Neuronal stem cell (in vitro differentiated cells): ENCODE results near the gene SLC47A1.
A peak's percentile ranks its signal among the peaks of the same experiment; 100 is the strongest.
"Not testable (repeated sequence)": the region's sequence is repeated elsewhere in the genome, so short reads cannot be mapped to it uniquely, and the experiment has no call there.

ENCODE experiments used
- DNase-seq: peaks from one replicate; pipeline ENCODE4 v3.0.0-alpha.2; 2013; ENCODE audit warnings: low spot score
- H2AFZ ChIP-seq: one replicate; pipeline ENCODE4 v1.6.1; 2013; ENCODE audit warnings: mild to moderate bottlenecking, low read length, inconsistent platforms
- H2AK5ac ChIP-seq: 2 replicates; pipeline ENCODE4 v1.6.1; 2013; ENCODE audit warnings: low read depth, mild to moderate bottlenecking, inconsistent platforms, low read length, moderate library complexity, mixed read lengths
- H2BK120ac ChIP-seq: 2 replicates; pipeline ENCODE4 v1.6.1; 2013; ENCODE audit warnings: low read depth, mild to moderate bottlenecking, inconsistent platforms, low read length, moderate library complexity, mixed read lengths
- H2BK12ac ChIP-seq: one replicate; pipeline ENCODE4 v1.6.1; 2013; ENCODE audit warnings: low read length, inconsistent platforms
- H2BK15ac ChIP-seq: 2 replicates; pipeline ENCODE4 v1.6.1; 2013; ENCODE audit warnings: mild to moderate bottlenecking, low read length, inconsistent platforms, mixed read lengths
- H2BK5ac ChIP-seq: one replicate; pipeline ENCODE4 v1.6.1; 2013; ENCODE audit warnings: inconsistent platforms, mild to moderate bottlenecking, low read length, moderate library complexity
- H3K14ac ChIP-seq: one replicate; pipeline ENCODE4 v1.6.1; 2013; ENCODE audit warnings: low read length, inconsistent platforms
- H3K18ac ChIP-seq: 2 replicates; pipeline ENCODE4 v1.6.1; 2013; ENCODE audit warnings: low read length, inconsistent platforms
- H3K23ac ChIP-seq: 2 replicates; pipeline ENCODE4 v1.6.1; 2013; ENCODE audit warnings: low read depth, mild to moderate bottlenecking, mixed read lengths, low read length, inconsistent platforms; ENCODE audit not compliant: poor library complexity
- H3K27ac ChIP-seq: replicated peaks from 3 replicates; pipeline ENCODE4 v1.5.1; 2013; ENCODE audit warnings: low read length, inconsistent platforms
- H3K27me3 ChIP-seq, 3 experiments: 2 replicates each; pipeline ENCODE4 v1.6.1; 2013; ENCODE audit warnings: low read length in 3 of 3, mild to moderate bottlenecking in 2 of 3, inconsistent platforms in 1 of 3, low read depth in 1 of 3, mixed read lengths in 1 of 3, moderate library complexity in 1 of 3; ENCODE audit not compliant: control insufficient read depth in 3 of 3, insufficient read depth in 3 of 3
- H3K36me3 ChIP-seq, 2 donors: replicated peaks in 1 of 2; 2 replicates each; pipeline ENCODE4 v1.6.1; 2013; ENCODE audit warnings: low read length in 2 of 2; ENCODE audit not compliant: control insufficient read depth in 2 of 2, insufficient read depth in 2 of 2
- H3K4ac ChIP-seq: 2 replicates; pipeline ENCODE4 v1.6.1; 2013; ENCODE audit warnings: inconsistent platforms, mild to moderate bottlenecking, low read length, moderate library complexity
- H3K4me1 ChIP-seq, 2 donors: 1 replicate in 1 of 2; 2 replicates in 1 of 2; pipeline ENCODE4 v1.6.1; 2013; ENCODE audit warnings: low read length in 2 of 2, low read depth in 1 of 2; ENCODE audit not compliant: control insufficient read depth in 2 of 2, insufficient read depth in 1 of 2
- H3K4me2 ChIP-seq: one replicate; pipeline ENCODE4 v1.6.1; 2013; ENCODE audit warnings: mild to moderate bottlenecking, low read length, inconsistent platforms; ENCODE audit not compliant: insufficient read depth, poor library complexity, severe bottlenecking
- H3K4me3 ChIP-seq, 2 donors: 2 replicates each; pipeline ENCODE4 v1.5.1; 2013; ENCODE audit warnings: low read length in 2 of 2, mild to moderate bottlenecking in 2 of 2, inconsistent platforms in 1 of 2, moderate library complexity in 1 of 2
- H3K79me1 ChIP-seq: one replicate; pipeline ENCODE4 v1.6.1; 2013; ENCODE audit warnings: low read depth, mild to moderate bottlenecking, inconsistent platforms, low read length, moderate library complexity
- H3K9ac ChIP-seq: one replicate; pipeline ENCODE4 v1.6.1; 2013; ENCODE audit warnings: mild to moderate bottlenecking, low read depth, low read length, inconsistent platforms; ENCODE audit not compliant: poor library complexity
- H3K9me3 ChIP-seq, 2 donors: replicated peaks in 1 of 2; 2 replicates each; pipeline versions ENCODE3 to v1.6.1; 2013; ENCODE audit warnings: low read length in 2 of 2, mild to moderate bottlenecking in 2 of 2, inconsistent platforms in 1 of 2, low read depth in 1 of 2, mixed read lengths in 1 of 2, moderate library complexity in 1 of 2; ENCODE audit not compliant: control insufficient read depth in 2 of 2, insufficient read depth in 1 of 2
- H4K8ac ChIP-seq: one replicate; pipeline ENCODE4 v1.6.1; 2013; ENCODE audit warnings: low read depth, mild to moderate bottlenecking, inconsistent platforms, low read length, moderate library complexity
- H4K91ac ChIP-seq: one replicate; pipeline ENCODE4 v1.6.1; 2013; ENCODE audit warnings: low read length, low read depth, mild to moderate bottlenecking, inconsistent platforms; ENCODE audit not compliant: poor library complexity
- WGBS, 2 donors: extraction: QIAGEN DNeasy Blood & Tissue Kit; methylation state at CpG; one replicate each; pipeline ENCODE4 v1.1.7; 2013; ENCODE audit warnings: missing lambda C conversion rate in 2 of 2, mixed read lengths in 1 of 2; ENCODE audit not compliant: insufficient read length in 2 of 2, insufficient replicate concordance in 1 of 2; ENCODE audit errors: extremely low coverage in 2 of 2; 5-methylcytosine and 5-hydroxymethylcytosine counted together

Gene SLC47A1

GRCh38 chr17:19507775-19508576 is 25.7 kb upstream of the SLC47A1 start:
- H3K27ac ChIP-seq, result peak overlapping the region; percentile 94
- no peaks in the 10 kb centered on the region for H3K9me3 ChIP-seq
- no peak overlapping the region for H3K23ac ChIP-seq
- no peak overlapping the region for H3K4ac ChIP-seq
- peak overlapping the region; percentile 75 for H2BK15ac ChIP-seq
- H4K8ac ChIP-seq, result no peak overlapping the region
- peak overlapping the region; percentile 75 for H3K4me2 ChIP-seq
- H2AFZ ChIP-seq, result peak overlapping the region; percentile 98
- H2BK5ac ChIP-seq, result peak overlapping the region; percentile 75
- no peak overlapping the region for H2BK120ac ChIP-seq
- WGBS, 2 donors, result no CpG with 5 or more reads among the region's 60 CpGs
- H3K79me1 ChIP-seq, result no peaks in the 10 kb centered on the region
- H3K9ac ChIP-seq, result peak overlapping the region; percentile 90
- peak overlapping the region; percentile 70 to 81 for H3K4me3 ChIP-seq
- no peak overlapping the region for H4K91ac ChIP-seq
- peak; percentile 97 for DNase-seq
- H2AK5ac ChIP-seq, result no peak overlapping the region
- H3K18ac ChIP-seq, result peak overlapping the region; percentile 95
- no peaks in the 10 kb centered on the region for H3K4me1 ChIP-seq
- H3K14ac ChIP-seq, result no peak overlapping the region
- H3K36me3 ChIP-seq, result no peaks in the 10 kb centered on the region
- no peaks in the 10 kb centered on the region for H3K27me3 ChIP-seq
- H2BK12ac ChIP-seq, result no peak overlapping the region

- Histone ChIP-seq H3K14ac (no peak overlapping the region), H4K8ac (no peak overlapping the region), H2AK5ac (no peak overlapping the region), H3K27ac (no peak overlapping the region), H2BK120ac (no peak overlapping the region), H2BK15ac (no peak overlapping the region), H3K36me3 (no peaks in the 10 kb centered on the region), H3K4ac (no peak overlapping the region), H2BK12ac (no peak overlapping the region), H3K4me1 (no peaks in the 10 kb centered on the region), H3K9me3 (no peaks in the 10 kb centered on the region), H3K79me1 (no peaks in the 10 kb centered on the region), H3K27me3 (no peaks in the 10 kb centered on the region), H3K4me3 (peak overlapping the region; percentile 70 to 81), H4K91ac (no peak overlapping the region), H2BK5ac (no peak overlapping the region), H3K4me2 (peak overlapping the region; percentile 75), H2AFZ (peak overlapping the region; percentile 98), H3K18ac (no peak overlapping the region), H3K9ac (peak overlapping the region; percentile 35), H3K23ac (no peak overlapping the region)
- whole genome bisulfite sequencing, 2 donors, result no CpG with 5 or more reads among the region's 6 CpGs
- DNase-seq, result no peak
Observed at GRCh38 chr17:19508577-19508867, 25.1 kb upstream of the SLC47A1 start.

- H3K23ac ChIP-seq, H2BK120ac ChIP-seq, H3K4ac ChIP-seq, H3K14ac ChIP-seq, H3K9ac ChIP-seq, H3K79me1 ChIP-seq, H3K18ac ChIP-seq, H4K8ac ChIP-seq, H3K36me3 ChIP-seq, H3K4me2 ChIP-seq, H3K27ac ChIP-seq, H2BK15ac ChIP-seq, H2AFZ ChIP-seq, H3K9me3 ChIP-seq, H2AK5ac ChIP-seq, DNase-seq, H3K27me3 ChIP-seq, H2BK5ac ChIP-seq, H2BK12ac ChIP-seq, H3K4me1 ChIP-seq, H4K91ac ChIP-seq, H3K4me3 ChIP-seq: not testable (repeated sequence)
- WGBS, 2 donors, result no CpG with 5 or more reads among the region's 5 CpGs
Observed at GRCh38 chr17:19509281-19509852, 24.3 kb upstream of the SLC47A1 start.

GRCh38 chr17:19510903-19511302 is 22.8 kb upstream of the SLC47A1 start:
- H4K8ac ChIP-seq, result no peak overlapping the region
- no peak for DNase-seq
- H2BK12ac ChIP-seq, result no peak overlapping the region
- no peak overlapping the region for H3K4me3 ChIP-seq
- H3K4me2 ChIP-seq, result no peak overlapping the region
- no peak overlapping the region for H3K4ac ChIP-seq
- H2BK15ac ChIP-seq, result no peak overlapping the region
- H2BK5ac ChIP-seq, result no peak overlapping the region
- H3K14ac ChIP-seq, result no peak overlapping the region
- H3K23ac ChIP-seq, result no peak overlapping the region
- no peaks in the 10 kb centered on the region for H3K36me3 ChIP-seq
- H2AFZ ChIP-seq, result peak overlapping the region; percentile 35
- H3K27me3 ChIP-seq, result no peaks in the 10 kb centered on the region
- no peaks in the 10 kb centered on the region for H3K4me1 ChIP-seq
- H3K9ac ChIP-seq, result no peak overlapping the region
- no peak overlapping the region for H2BK120ac ChIP-seq
- no peak overlapping the region for H3K27ac ChIP-seq
- no peak overlapping the region for H2AK5ac ChIP-seq
- H3K79me1 ChIP-seq, result no peaks in the 10 kb centered on the region
- H3K18ac ChIP-seq, result no peak overlapping the region
- H4K91ac ChIP-seq, result no peak overlapping the region
- WGBS, 2 donors, result no CpG with 5 or more reads among the region's 9 CpGs
- no peaks in the 10 kb centered on the region for H3K9me3 ChIP-seq
